GM19372 (cell line): ENCODE data around the gene CDCA7L.
"Not testable (repeated sequence)": the region's sequence is repeated elsewhere in the genome, so short reads cannot be mapped to it uniquely, and the experiment has no call there.

ENCODE experiments used
- ATAC-seq: cut with Tn5 transposase; IDR thresholded peaks from one replicate; pipeline ENCODE4 v1.9.1; 2021; ENCODE audit warnings: mild to moderate bottlenecking, low read depth, moderate library complexity; ENCODE audit not compliant: unreplicated experiment

Gene CDCA7L

DNA sequence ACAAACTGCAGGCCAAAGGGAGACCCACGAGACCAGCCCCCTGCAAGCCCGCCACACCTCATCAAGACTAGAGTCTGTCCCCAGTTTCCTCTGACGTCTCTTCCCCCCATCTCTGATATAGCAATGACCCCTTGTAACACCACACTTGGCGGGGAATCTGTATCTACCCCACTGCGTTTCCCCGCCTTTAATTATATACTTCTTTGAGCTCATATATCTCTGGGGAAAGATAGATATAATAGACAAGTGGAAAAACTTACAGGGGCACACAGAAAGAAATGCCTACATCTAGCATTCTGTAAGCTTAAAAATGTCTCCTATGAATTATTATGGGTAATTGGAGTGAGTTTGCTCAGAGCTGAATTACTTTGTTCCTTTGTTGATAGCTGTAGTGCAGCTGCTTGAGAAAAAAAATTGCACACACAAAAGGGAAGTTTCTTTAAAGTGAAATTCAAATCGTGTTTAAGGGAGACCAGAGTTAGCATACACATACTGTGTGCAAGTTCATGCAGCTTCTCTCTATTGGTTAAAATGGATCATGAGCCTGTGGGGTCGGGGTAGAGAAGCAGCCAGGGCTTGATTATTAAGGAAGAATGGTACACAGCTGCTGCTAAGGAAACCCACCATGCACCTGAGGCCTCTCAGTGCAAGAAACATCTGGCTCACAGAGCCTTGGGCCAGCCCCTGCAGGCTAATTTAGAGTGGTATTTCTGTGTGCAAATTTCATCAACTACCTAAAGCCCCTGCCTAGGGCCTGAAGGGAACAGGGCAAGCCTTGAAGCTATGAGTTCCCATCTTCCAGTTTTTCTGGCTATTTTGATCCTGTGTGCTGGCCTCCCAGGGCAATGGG is 32.5 kb downstream of the CDCA7L start:
- ATAC-seq = no peak

- ATAC-seq = no peak
These were observed 33.4 kb downstream of the CDCA7L start for GRCh38 chr7:21912305-21912704.

- ATAC-seq = no peak
These were observed 34.3 kb downstream of the CDCA7L start for GRCh38 chr7:21911341-21911875.

- ATAC-seq = no peak
These were observed 35.4 kb downstream of the CDCA7L start for GRCh38 chr7:21910253-21910652.

GRCh38 chr7:21908746-21909145 is 37.0 kb downstream of the CDCA7L start:
- no peak for ATAC-seq

- no peak for ATAC-seq
These were observed 42.5 kb downstream of the CDCA7L start for GRCh38 chr7:21903020-21903786.

DNA sequence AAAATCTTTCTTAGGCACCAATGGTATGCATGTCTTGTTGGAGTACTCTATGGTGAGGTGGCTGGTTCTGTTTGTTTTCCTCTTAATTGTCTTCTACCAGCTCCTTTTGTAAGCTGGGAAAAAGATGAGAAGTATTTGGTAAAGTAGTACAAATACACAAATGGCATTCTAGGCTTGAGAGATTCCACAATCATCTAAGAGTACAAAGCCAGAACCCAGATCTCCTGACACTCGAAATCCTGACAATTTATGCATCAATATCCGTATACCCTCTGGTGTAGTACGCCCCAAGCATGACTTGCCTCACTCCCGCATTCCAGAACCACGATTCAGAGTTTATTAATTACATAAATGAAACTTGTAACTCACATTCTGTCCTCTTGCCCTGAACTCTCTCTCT is 43.5 kb downstream of the CDCA7L start:
- ATAC-seq = no peak

- peak; percentile 94 for ATAC-seq
These were observed 47.3 kb downstream of the CDCA7L start for GRCh38 chr7:21898265-21898930.

DNA sequence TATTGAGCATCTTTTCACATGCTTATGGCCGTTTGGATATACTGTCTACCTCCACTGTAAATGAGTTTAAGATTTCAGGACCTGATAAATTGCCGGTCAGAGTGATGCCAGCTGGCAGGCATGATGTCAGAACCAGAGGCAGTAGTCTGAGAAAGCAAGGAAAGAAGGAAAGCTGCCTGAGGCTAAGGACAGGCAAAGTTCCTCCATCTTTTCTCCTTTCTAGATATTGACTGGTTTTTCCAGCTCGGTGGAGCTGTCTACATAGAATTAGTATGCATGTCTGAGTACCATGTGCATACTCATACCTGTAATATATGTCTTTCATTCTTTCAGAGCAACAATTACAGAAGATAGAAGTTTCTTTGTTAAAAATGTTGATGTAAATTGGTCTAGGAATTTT is 52.3 kb downstream of the CDCA7L start:
- ATAC-seq = no peak

DNA sequence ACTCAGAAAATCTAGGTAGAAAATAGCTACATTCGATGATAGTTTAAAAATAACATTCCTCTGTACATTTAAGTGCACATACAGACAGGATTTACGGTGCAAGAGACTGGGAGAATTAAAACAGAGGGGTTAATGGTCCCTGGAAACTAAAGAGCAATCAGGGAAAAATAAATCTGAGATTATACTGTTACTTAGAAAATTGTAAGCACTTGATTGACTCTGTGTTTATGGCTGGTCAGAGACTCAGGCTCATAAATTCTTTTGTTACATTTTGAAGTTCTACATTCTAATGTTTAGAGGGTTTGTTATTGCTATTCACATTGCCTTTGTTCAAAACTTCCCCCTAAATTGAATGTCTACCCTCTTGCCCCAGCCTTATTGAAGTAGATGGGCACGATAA is 54.4 kb downstream of the CDCA7L start:
- ATAC-seq = no peak

GRCh38 chr7:21887779-21888178 is 57.9 kb downstream of the CDCA7L start:
- ATAC-seq = no peak

GRCh38 chr7:21887353-21887752 is 58.3 kb downstream of the CDCA7L start:
- no peak for ATAC-seq

DNA sequence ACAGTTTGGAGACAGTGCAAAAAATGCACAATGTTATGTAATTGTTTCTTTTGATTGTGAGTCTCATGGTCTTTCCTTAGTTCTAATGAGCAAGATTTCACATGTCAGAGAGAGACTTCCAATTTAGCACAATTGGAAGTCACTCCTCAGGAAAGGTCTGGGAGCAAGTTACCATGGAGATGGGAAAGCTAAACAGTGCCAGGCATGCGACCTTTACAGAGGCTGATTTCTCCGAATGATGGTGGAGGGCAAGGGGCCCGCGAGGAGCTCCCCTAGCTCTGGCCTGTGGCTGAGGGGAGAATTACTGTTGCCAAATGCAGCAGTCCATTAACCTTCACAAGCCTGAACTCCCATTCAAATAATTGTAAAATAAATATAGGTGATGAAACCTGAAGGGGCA is 59.3 kb downstream of the CDCA7L start:
- no peak for ATAC-seq

DNA sequence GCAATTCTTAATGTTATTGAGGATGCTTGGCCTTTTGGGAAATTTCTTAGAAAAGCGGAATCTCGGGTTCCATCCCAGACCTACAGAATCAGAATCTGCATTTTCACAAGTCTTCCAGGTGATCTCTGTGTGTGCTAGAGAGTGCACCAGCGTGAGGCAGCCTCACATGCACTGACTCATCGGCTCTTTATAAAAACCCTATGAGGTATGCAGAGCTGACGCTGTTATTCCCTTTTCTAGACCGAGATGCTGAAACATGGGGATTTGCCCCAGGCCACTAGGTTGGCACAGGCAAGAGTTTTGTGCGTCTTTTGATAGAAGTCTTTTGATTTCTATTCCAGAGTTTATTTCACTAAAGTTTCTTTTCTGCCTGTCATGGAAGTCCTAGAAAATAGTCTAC is 61.2 kb downstream of the CDCA7L start:
- ATAC-seq = no peak

DNA sequence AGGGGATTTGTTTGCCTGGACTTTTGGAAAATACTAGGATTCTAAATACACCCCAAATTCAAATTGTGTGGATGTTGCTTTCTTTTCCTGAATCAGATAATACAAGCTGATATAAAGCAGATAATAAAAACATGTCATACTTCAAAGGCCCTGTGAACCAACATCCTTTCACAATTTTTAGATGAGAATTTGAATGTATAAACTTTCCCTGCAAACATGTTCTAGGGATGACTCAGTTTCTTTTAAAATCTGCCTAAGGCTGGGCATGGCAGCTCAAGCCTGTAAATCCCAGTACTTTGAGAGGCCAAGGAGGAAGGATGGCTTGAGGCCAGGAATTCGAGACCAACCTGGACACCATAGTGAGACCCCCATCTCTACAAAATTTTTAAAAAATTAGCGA is 62.2 kb downstream of the CDCA7L start:
- not testable (repeated sequence) for ATAC-seq

GRCh38 chr7:21883069-21883468 is 62.6 kb downstream of the CDCA7L start:
- ATAC-seq = no peak

GRCh38 chr7:21869785-21870402 is 75.8 kb downstream of the CDCA7L start:
- ATAC-seq = no peak

- ATAC-seq = no peak
These were observed 77.2 kb downstream of the CDCA7L start for GRCh38 chr7:21868576-21868850.

GRCh38 chr7:21867816-21868575 is 77.7 kb downstream of the CDCA7L start:
- no peak for ATAC-seq

- no peak for ATAC-seq
These were observed 78.5 kb downstream of the CDCA7L start for GRCh38 chr7:21867226-21867625.
